Measurements from ENCODE around the gene MGMT. TPM values are rescaled to one million over a fixed set of nuclear protein-coding genes. Genes with fewer than 3 reads are reported as not detected.

Gene MGMT
- total and polyA plus RNA-seq, 7 donors: 4.2 to 13.3 (median 7.5) TPM

GRCh38 chr10:129683519-129683918, 216.5 kb downstream of the MGMT start:
- WGBS, 3 donors: 91 to 96% (median 91%) methylated on average over 1 of the region's 1 CpG
- no peak for ATAC-seq
- intact Hi-C loops (cut with DNase I): no loop called here
- Histone ChIP-seq H3K36me3 (ENCODE audit: insufficient read depth in 1 of 2, low read depth in 1 of 2) (no peaks in the 10 kb centered on the region), H3K27me3 (ENCODE audit: insufficient read depth in 3 of 3, low read length in 2 of 3) (no peaks in the 10 kb centered on the region), H3K4me3 (no peak overlapping the region), H3K27ac (no peak overlapping the region), H3K9me3 (no peaks in the 10 kb centered on the region), H3K4me1 (no peaks in the 10 kb centered on the region)
- no peak for DNase-seq
- no peak for TF ChIP-seq CTCF (IDR thresholded peaks at IDR 0.05)

- no peak for DNase-seq
- H3K9me3 ChIP-seq: no peaks in the 10 kb centered on the region
These were observed 216.9 kb downstream of the MGMT start for GRCh38 chr10:129683920-129684319.

GRCh38 chr10:129685271-129685670, 218.2 kb downstream of the MGMT start:
- DNase-seq (no peak), ATAC-seq (no peak)
- no peak overlapping the region for H3K27ac ChIP-seq
- H3K4me3 ChIP-seq: no peak overlapping the region
- 43 to 65% (median 51%) methylated on average over 8 of the region's 8 CpGs for WGBS, 3 donors
- intact Hi-C loops (cut with DNase I): no loop called here
- TF ChIP-seq CTCF (IDR thresholded peaks at IDR 0.05): no peak
- no peaks in the 10 kb centered on the region for H3K36me3 ChIP-seq (ENCODE audit: insufficient read depth in 1 of 2, low read depth in 1 of 2)
- H3K27me3 ChIP-seq (ENCODE audit: insufficient read depth in 3 of 3, low read length in 2 of 3): no peaks in the 10 kb centered on the region
- no peaks in the 10 kb centered on the region for H3K9me3 ChIP-seq
- no peaks in the 10 kb centered on the region for H3K4me1 ChIP-seq

More at GRCh38 chr10:129683920-129684319, 216.9 kb downstream of the MGMT start:
- 86 to 90% (median 86%) methylated on average over 3 of the region's 3 CpGs for WGBS, 3 donors
- no peak for ATAC-seq
- intact Hi-C loops (cut with DNase I): no loop called here
- Histone ChIP-seq H3K27ac (no peak overlapping the region), H3K27me3 (ENCODE audit: insufficient read depth in 3 of 3, low read length in 2 of 3) (no peaks in the 10 kb centered on the region), H3K4me3 (no peak overlapping the region), H3K36me3 (ENCODE audit: insufficient read depth in 1 of 2, low read depth in 1 of 2) (no peaks in the 10 kb centered on the region), H3K4me1 (no peaks in the 10 kb centered on the region)
- no peak for TF ChIP-seq CTCF (IDR thresholded peaks at IDR 0.05)

GRCh38 chr10:129689671-129690071, 222.6 kb downstream of the MGMT start:
- no peak for DNase-seq
- Histone ChIP-seq H3K4me3 (no peak overlapping the region), H3K27ac (no peak overlapping the region), H3K36me3 (ENCODE audit: insufficient read depth in 1 of 2, low read depth in 1 of 2) (no peaks in the 10 kb centered on the region), H3K4me1 (peaks cover 4% of the 10 kb centered on the region), H3K27me3 (ENCODE audit: insufficient read depth in 3 of 3, low read length in 2 of 3) (no peaks in the 10 kb centered on the region), H3K9me3 (no peaks in the 10 kb centered on the region)
- intact Hi-C loops (cut with DNase I): no loop called here
- TF ChIP-seq CTCF (IDR thresholded peaks at IDR 0.05): no peak
- peak in 1 of 4 donors; percentile 49 for ATAC-seq
- WGBS, 3 donors: 60 to 70% (median 61%) methylated on average over 4 of the region's 4 CpGs
